DOHH2 (cell line): Measurements from ENCODE around the gene MATK.

Experiments used
- H3F3A ChIP-seq: fragments of 200-600 bp; sonication (generic), shearing (Covaris generic); 2 replicates; pipeline ENCODE4 v1.6.0; 2016; ENCODE audit warnings: antibody characterized with exemption, mild to moderate bottlenecking; ENCODE audit not compliant: control insufficient read depth, insufficient read depth
- H3K27ac ChIP-seq: fragments of 200-600 bp; sonication (generic); 2 replicates; pipeline ENCODE4 v1.5.1; 2014; ENCODE audit warnings: low read depth, mild to moderate bottlenecking, low read length, moderate library complexity
- H3K27me3 ChIP-seq: fragments of 200-600 bp; sonication (generic); 2 replicates; pipeline ENCODE4 v1.6.1; 2014; ENCODE audit warnings: mild to moderate bottlenecking, low read length, mixed read lengths; ENCODE audit not compliant: control insufficient read depth
- H3K36me3 ChIP-seq: fragments of 200-600 bp; sonication (generic); 2 replicates; pipeline ENCODE4 v1.6.1; 2014; ENCODE audit warnings: mild to moderate bottlenecking, low read length, moderate library complexity, mixed read lengths; ENCODE audit not compliant: control insufficient read depth
- H3K4me1 ChIP-seq: fragments of 200-600 bp; sonication (generic); 2 replicates; pipeline ENCODE4 v1.6.1; 2014; ENCODE audit warnings: mild to moderate bottlenecking, low read length, mixed read lengths; ENCODE audit not compliant: control insufficient read depth
- H3K4me2 ChIP-seq: fragments of 200-600 bp; sonication (generic); 2 replicates; pipeline ENCODE4 v1.6.0; 2014; ENCODE audit warnings: mild to moderate bottlenecking, low read length, moderate library complexity
- H3K4me3 ChIP-seq: fragments of 200-600 bp; sonication (generic); 2 replicates; pipeline ENCODE4 v1.5.1; 2014; ENCODE audit warnings: mild to moderate bottlenecking, low read length, mixed read lengths
- H3K79me2 ChIP-seq: fragments of 200-600 bp; sonication (generic); 2 replicates; pipeline ENCODE4 v1.6.1; 2014; ENCODE audit warnings: mild to moderate bottlenecking, low read length, mixed read lengths; ENCODE audit not compliant: control insufficient read depth
- H3K9me2 ChIP-seq: fragments of 200-600 bp; sonication (generic); replicated peaks from 2 replicates; pipeline ENCODE4 v1.6.1; 2014; ENCODE audit warnings: mild to moderate bottlenecking, low read length, mixed read lengths; ENCODE audit not compliant: control insufficient read depth
- H3K9me3 ChIP-seq: fragments of 200-600 bp; sonication (generic); 2 replicates; pipeline ENCODE4 v1.6.1; 2014; ENCODE audit warnings: antibody characterized with exemption, low read length, mixed read lengths; ENCODE audit not compliant: control insufficient read depth, insufficient read depth
- H4K20me1 ChIP-seq: fragments of 200-600 bp; sonication (generic); 2 replicates; pipeline ENCODE4 v1.6.0; 2014; ENCODE audit warnings: low read depth, mild to moderate bottlenecking, antibody characterized with exemption, low read length, moderate library complexity; ENCODE audit not compliant: control insufficient read depth, insufficient read depth
- EZH2phosphoT487 ChIP-seq: fragments of 200-600 bp; sonication (generic); IDR thresholded peaks from 2 replicates; pipeline ENCODE4 v1.6.1; 2017; ENCODE audit warnings: borderline replicate concordance, mild to moderate bottlenecking, antibody characterized with exemption, low read length, moderate library complexity, mixed read lengths
- TF ChIP-seq, protein P1 (sequence below): fragments of 200-600 bp; sonication (generic); IDR thresholded peaks from one replicate; pipeline ENCODE4 v1.5.1; 2014; ENCODE audit warnings: antibody characterized with exemption, mild to moderate bottlenecking, low read depth, low read length; ENCODE audit not compliant: poor library complexity, severe bottlenecking

The MATK gene

GRCh38 chr19:3737487-3738205, 48.5 kb downstream of the MATK start:
- no peaks in the 10 kb centered on the region for H3K4me1 ChIP-seq
- no peaks in the 10 kb centered on the region for H3F3A ChIP-seq
- H3K9me3 ChIP-seq: no peaks in the 10 kb centered on the region
- TF ChIP-seq, protein P1, sequence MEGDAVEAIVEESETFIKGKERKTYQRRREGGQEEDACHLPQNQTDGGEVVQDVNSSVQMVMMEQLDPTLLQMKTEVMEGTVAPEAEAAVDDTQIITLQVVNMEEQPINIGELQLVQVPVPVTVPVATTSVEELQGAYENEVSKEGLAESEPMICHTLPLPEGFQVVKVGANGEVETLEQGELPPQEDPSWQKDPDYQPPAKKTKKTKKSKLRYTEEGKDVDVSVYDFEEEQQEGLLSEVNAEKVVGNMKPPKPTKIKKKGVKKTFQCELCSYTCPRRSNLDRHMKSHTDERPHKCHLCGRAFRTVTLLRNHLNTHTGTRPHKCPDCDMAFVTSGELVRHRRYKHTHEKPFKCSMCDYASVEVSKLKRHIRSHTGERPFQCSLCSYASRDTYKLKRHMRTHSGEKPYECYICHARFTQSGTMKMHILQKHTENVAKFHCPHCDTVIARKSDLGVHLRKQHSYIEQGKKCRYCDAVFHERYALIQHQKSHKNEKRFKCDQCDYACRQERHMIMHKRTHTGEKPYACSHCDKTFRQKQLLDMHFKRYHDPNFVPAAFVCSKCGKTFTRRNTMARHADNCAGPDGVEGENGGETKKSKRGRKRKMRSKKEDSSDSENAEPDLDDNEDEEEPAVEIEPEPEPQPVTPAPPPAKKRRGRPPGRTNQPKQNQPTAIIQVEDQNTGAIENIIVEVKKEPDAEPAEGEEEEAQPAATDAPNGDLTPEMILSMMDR: no peak
- no peak for TF ChIP-seq EZH2phosphoT487
- H3K4me2 ChIP-seq: no peak overlapping the region
- no peaks in the 10 kb centered on the region for H3K79me2 ChIP-seq
- H3K27ac ChIP-seq: no peak overlapping the region
- H3K27me3 ChIP-seq: no peaks in the 10 kb centered on the region
- no peaks in the 10 kb centered on the region for H4K20me1 ChIP-seq
- H3K9me2 ChIP-seq: no peaks in the 10 kb centered on the region
- H3K36me3 ChIP-seq: no peaks in the 10 kb centered on the region
- no peak overlapping the region for H3K4me3 ChIP-seq

GRCh38 chr19:3736106-3736724, 50.0 kb downstream of the MATK start:
- Histone ChIP-seq H3K4me3 (no peak overlapping the region), H3F3A (no peaks in the 10 kb centered on the region), H3K79me2 (no peaks in the 10 kb centered on the region), H3K4me2 (no peak overlapping the region), H4K20me1 (no peaks in the 10 kb centered on the region), H3K27me3 (no peaks in the 10 kb centered on the region), H3K9me3 (no peaks in the 10 kb centered on the region), H3K36me3 (no peaks in the 10 kb centered on the region), H3K27ac (no peak overlapping the region), H3K9me2 (no peaks in the 10 kb centered on the region), H3K4me1 (no peaks in the 10 kb centered on the region)
- no peak for TF ChIP-seq EZH2phosphoT487
- TF ChIP-seq, protein P1: no peak

- Histone ChIP-seq H3K79me2 (no peaks in the 10 kb centered on the region), H3K4me1 (no peaks in the 10 kb centered on the region), H3K36me3 (no peaks in the 10 kb centered on the region), H3K9me3 (no peaks in the 10 kb centered on the region), H3K4me2 (no peak overlapping the region), H3K4me3 (no peak overlapping the region), H4K20me1 (no peaks in the 10 kb centered on the region), H3F3A (no peaks in the 10 kb centered on the region), H3K27me3 (no peaks in the 10 kb centered on the region), H3K27ac (no peak overlapping the region), H3K9me2 (no peaks in the 10 kb centered on the region)
- TF ChIP-seq, protein P1: no peak
- TF ChIP-seq EZH2phosphoT487: no peak
Observed at GRCh38 chr19:3734310-3734600, 51.9 kb downstream of the MATK start.
